Stimulated activated CD4-positive, alpha-beta T cell treated with anti-CD3 and anti-CD28 coated beads, Interleukin-1b, Interleukin-23, amount 100 ng/mL, for 48 hours (primary cell): ENCODE measurements around the gene WFIKKN1.

ENCODE experiments used
- DNase-seq: peaks from one replicate; pipeline ENCODE4 v3.0.0-alpha.2; 2020

Gene WFIKKN1

GRCh38 chr16:659618-660017 is 28.8 kb downstream of the WFIKKN1 start:
- no peak for DNase-seq

- no peak for DNase-seq
Measured at GRCh38 chr16:660132-660458, 29.3 kb downstream of the WFIKKN1 start.

GRCh38 chr16:660459-661183 is 29.8 kb downstream of the WFIKKN1 start:
- peak; percentile 71 for DNase-seq

DNA sequence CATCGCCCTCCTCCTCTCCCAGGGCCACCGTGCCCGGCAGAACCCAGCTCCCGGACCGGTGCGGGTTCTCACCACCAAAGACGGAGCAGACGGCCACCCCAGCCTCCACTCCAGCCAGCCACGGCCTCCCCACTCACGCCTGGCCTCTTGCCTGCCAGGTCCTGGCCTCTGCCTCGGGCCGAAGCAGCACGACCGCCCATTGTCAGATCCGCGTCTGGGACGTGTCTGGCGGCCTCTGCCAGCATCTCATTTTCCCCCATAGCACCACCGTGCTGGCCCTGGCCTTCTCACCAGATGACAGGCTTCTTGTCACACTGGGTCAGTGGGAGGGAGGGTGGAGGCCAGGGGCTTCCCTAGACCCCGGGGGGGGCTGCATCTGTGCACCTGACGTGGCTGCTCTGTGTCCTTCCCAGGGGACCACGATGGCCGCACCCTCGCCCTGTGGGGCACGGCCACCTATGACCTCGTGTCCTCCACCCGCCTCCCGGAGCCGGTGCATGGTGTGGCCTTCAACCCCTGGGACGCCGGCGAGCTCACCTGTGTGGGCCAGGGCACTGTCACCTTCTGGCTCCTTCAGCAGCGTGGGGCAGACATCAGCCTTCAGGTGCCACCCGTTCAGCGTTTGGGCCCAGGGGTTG is 30.5 kb downstream of the WFIKKN1 start:
- no peak for DNase-seq

DNA sequence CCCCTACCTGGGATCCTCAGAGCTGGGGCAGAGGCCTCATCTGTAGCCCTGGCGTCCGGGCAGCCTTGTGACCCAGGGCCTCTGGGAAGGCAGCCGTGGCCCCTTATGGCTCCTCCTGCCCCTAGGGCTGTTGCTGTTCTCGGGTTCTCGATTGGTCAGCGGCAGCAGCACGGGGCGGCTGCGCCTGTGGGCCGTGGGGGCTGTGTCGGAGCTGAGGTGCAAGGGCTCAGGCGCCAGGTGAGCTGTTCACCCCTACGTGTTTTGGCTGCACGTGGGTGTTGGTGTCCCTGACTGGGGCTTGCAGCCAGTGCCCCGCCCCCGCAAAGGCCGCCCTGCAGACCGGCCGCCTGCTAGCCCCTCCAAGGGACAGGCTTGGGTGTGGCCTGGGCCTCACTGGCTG is 31.3 kb downstream of the WFIKKN1 start:
- no peak for DNase-seq

GRCh38 chr16:662597-662996 is 31.8 kb downstream of the WFIKKN1 start:
- DNase-seq: no peak

- no peak for DNase-seq
Measured at GRCh38 chr16:666572-666971, 35.8 kb downstream of the WFIKKN1 start.

GRCh38 chr16:667113-667779 is 36.5 kb downstream of the WFIKKN1 start:
- no peak for DNase-seq

DNA sequence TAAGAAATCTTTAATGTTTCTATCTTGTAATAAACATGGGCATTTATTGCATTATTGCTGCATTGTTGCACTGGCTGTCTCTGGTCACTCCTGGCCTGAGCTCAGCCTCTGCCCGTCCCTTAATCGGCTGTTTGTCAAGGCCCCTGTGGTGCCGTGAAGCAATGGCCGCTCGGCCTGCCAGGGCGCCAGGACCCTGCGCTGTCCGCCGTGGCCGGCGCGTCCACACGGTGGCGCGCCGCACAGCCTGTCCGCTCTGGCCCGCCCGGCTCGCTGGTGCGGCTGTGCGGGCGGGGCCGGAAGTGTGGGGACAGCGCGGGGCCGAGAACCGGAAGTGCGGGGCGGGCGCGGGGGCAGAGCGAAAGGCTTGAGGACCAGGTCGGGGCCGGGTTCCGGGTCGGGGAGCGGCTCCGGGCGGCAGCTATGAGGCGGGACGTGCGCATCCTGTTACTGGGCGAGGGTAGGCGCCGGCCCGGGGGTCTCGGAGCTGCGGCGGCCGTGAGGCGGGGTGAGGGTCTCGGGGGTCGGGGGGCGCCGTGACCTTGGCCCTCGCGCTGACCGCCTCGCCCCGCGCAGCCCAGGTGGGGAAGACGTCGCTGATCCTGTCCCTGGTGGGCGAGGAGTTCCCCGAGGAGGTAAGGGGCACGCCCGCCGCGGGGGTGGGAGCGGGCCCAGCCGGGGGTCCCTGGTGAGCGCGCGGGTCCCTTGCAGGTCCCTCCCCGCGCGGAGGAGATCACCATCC is 37.2 kb downstream of the WFIKKN1 start, which contains the start of gene RHOT2:
Gene RHOT2 (plus strand): TSS at position 353 of the 739 bp plus-strand sequence. CDS start 68 bp downstream, at position 421.
- DNase-seq: peak; percentile 92

- DNase-seq: no peak
Measured at GRCh38 chr16:668519-669171, 37.9 kb downstream of the WFIKKN1 start.

GRCh38 chr16:669666-670065 is 38.9 kb downstream of the WFIKKN1 start:
- no peak for DNase-seq

- no peak for DNase-seq
Measured at GRCh38 chr16:670485-671352, 39.9 kb downstream of the WFIKKN1 start.

- DNase-seq: no peak
Measured at GRCh38 chr16:671353-672131, 40.8 kb downstream of the WFIKKN1 start.

GRCh38 chr16:672371-672770 is 41.6 kb downstream of the WFIKKN1 start:
- DNase-seq: no peak

GRCh38 chr16:672851-673250 is 42.1 kb downstream of the WFIKKN1 start:
- DNase-seq: no peak

- DNase-seq: no peak
Measured at GRCh38 chr16:673399-673991, 42.7 kb downstream of the WFIKKN1 start.

GRCh38 chr16:674214-674881 is 43.6 kb downstream of the WFIKKN1 start:
- DNase-seq: no peak

- no peak for DNase-seq
Measured at GRCh38 chr16:674968-675883, 44.4 kb downstream of the WFIKKN1 start, which contains the start of gene RHBDL1. TSS of gene RHBDL1 (plus strand) at chr16:675671. CDS start at chr16:675791, 120 bp downstream.
